Stimulated activated CD8-positive, alpha-beta memory T cell treated with anti-CD3 and anti-CD28 coated beads, Interleukin-7, amount 100 ng/mL, for 48 hours (primary cell): ENCODE measurements around the gene GPC1.
A peak's percentile ranks its signal among the peaks of the same experiment; 100 is the strongest.

ENCODE experiments used
- DNase-seq, 2 donors: peaks; one replicate each; pipeline ENCODE4 v3.0.0-alpha.2; 2020; ENCODE audit warnings: low read depth in 1 of 2; ENCODE audit errors: extremely low read depth in 1 of 2

The GPC1 gene

DNA sequence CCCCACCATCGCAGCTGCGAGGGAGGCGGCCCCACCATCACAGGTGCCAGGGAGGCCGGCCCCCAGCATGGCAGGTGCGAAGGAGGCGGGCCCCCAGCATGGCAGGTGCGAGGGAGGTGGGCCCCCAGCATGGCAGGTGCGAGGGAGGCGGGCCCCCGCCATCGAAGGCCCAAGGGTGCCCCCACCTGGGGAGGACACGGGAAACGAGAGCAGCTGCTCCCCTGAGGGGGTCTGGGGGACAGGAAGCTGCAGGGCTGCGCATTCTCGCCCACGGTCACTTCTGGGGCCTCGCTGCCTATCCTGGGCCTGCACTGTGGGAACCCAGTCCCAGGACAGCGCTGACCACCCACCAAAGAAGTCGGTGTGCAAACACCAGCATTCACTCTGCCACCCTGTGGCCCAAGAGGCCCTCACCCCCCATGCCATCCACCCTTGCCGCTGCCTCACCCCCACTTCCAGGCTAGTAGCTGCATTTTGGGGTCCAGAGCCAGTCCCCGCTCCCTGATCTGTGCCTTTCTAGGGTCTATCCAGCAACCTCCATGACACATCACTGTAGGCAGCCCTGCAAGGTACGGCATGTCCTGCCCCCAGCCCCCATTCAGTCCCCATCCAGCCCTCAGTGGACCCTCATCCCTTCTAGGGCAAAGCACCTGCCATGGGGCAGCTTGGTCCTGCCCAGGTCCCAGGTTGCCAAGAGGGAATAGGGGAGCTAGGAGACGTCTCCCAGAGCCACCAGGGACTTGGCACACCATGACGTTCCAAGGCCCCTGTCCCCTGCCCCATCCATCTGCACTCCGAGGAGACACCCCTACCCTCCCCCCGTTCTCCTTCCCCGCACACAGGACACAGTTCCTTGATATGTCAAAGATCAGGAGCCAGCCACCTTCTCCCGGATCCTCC lies 24.0 kb upstream of the GPC1 start:
- DNase-seq = no peak

DNA sequence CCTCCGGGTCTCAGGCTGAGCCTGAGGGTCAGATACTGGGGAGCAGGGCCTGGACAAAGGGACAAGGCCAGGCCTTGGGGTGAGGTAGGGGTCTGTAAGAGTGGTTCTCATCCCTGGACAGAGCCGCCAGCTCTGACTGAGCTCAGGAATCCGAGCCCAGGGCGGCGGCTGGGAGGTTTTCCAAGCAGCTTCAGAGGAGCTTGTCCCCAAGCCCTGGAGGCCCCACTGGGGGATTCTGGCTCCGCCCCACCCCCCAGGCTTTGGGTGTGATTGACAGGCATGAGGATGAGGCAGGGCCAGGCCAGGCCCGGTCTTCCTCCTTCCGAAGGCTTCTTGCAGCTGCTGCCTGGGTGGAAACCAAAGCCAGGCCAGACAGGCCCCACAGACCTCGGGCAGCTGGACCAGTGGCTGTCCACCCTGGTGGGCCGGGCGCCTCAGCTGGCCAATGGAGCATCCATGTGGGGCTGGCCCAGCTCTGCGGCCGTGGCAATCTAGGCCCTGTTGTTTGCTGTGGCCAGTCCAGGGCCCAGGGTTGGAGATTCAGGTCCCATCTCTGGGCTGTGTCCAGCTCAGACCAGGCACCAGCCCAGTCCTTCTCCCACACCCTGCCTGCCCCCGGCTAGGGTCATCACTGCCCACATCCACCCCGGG lies 23.1 kb upstream of the GPC1 start:
- DNase-seq = no peak

DNA sequence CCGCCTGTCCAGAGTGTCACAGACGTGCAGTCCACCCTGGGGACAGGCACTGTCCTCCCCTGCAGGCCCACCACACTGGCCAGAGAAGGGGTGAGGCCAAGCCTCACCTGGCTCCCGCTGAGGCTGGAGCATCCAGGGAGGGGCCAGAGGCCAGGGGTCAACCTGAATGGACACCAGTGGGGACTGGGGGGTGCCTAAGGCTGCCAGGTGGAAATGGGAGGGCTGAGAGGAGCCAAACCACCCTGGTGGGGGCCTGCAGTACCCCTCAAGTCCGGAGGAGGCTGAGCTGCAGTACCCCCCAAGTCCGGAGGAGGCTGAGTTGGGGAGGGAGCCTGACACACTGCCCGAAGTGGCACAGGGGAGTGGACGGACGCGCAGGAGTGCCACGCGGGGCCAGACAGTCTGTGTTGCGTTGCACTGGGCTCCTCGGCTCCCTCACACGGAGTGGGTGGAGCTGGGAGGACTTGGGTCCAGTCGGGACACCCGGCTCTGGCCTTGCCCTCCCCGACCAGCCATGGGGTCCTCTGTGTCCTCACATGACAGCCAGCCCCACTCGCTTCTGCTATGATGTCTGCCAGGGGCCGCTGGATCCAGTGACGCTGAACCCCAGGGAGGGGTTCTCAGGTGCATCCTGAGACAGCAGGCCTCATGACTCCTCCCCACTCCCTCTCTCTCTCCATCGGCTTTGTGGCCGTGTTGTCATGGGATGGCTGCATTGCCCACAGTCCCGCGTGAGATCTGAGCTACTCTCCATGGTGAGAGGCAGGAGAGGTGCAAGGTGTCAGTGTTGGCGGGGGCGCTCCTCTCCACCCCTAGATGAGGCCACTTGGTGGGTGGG lies 22.3 kb upstream of the GPC1 start:
- DNase-seq = no peak

DNA sequence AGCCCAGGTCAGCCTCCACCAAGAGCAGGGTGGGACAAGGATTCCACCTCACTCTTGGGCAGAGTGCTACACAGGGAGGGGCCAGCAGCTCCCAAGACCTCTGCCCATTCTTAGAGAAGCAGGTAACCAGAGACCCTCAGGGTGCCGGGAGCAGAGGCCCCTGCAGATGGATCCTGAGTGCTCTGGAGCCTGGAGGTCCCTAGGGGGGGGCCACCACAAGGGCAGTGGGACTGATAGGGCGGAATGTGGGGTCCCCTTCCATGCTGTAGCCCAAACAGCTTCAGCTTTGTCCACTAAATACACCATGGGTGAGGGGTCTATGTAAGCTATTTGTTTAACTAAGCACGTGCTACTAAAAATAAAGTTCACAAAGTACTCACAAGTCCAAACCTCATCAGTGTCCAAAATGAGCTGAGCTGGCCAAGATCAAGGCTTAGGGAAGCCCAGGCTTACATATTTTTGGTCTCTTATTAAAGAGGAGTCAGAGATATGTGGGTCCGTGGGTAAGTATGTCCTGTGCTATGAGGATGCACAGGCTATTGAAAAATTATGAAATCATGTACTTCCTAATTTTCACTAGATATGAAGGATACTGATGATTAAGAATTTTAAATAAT lies 21.5 kb upstream of the GPC1 start:
- no peak for DNase-seq

DNA sequence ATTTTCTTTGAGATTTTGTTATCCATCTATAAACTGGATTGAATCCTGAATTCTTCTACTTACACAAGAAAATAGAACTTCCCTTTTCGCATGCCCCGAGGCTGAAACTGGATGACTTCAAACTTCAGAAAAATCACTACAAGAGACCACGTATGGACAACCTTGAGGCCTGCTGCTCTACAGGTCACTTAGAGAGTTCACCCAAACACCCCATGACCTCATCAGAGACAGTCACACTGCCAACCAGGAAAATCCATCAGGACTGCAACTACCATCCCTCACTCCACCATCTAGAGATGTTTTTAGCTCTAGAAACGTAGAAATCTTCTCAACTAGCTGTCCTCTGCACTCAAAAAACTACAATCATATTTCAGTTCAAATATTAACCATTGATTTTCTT lies 18.6 kb upstream of the GPC1 start:
- DNase-seq = no peak

DNA sequence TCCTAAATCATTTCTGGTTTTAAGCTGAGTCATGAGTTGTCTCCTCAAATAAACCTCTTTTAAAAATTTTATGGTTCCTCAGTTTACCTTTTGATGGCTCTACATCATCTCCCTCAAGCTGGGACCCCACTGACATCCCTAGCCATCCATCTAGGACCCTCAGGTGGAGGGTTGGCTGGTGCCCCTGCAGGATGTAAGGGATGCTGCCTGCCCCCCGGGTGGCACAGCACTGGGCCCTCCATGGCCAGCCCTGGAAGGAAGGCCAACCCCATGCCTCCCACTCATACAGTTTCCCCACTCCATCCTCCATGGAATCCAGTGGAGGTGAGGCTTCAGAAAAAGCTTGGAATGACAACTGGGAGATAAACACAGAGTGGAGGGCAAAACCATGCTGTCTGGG lies 17.2 kb upstream of the GPC1 start:
- no peak for DNase-seq

DNA sequence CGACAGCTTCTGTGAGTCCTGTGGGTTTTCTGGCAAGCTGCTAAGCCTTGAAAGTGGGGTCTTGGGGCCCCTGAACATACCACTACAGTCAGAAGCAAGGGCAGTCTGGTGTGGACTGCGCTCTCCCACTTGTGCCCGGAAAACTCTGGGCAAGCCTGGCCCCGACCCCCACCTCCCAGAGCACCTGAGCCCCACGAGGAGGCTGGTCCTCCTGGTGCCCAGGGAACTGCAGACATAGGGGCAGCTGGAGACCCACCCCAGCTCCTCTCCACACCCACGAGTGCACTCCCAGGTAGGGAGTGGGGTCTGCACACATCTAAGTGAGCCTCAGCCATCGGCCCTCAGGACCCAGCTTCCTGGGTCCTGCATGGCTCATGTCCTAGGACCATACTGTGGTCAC lies 16.2 kb upstream of the GPC1 start:
- DNase-seq = no peak

DNA sequence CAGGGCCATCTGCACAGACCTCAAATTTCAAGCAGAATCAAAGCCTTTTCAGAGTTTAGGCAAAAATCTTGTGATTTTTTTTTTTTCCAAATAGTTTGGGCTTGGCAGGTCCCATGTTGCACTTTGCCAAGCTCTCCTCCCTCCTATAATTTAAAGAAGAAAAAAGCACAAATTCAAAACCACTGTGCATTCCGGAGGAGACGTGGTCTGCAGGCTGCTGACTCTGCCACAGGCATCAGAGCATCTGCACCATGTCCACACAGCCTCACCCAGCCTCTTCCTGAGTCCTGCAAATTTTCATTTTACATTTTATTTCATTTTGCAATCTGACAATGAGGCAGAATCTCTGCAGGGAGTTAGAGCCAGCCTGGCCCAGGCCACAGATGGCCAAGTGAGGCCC lies 15.7 kb upstream of the GPC1 start:
- DNase-seq = no peak

DNA sequence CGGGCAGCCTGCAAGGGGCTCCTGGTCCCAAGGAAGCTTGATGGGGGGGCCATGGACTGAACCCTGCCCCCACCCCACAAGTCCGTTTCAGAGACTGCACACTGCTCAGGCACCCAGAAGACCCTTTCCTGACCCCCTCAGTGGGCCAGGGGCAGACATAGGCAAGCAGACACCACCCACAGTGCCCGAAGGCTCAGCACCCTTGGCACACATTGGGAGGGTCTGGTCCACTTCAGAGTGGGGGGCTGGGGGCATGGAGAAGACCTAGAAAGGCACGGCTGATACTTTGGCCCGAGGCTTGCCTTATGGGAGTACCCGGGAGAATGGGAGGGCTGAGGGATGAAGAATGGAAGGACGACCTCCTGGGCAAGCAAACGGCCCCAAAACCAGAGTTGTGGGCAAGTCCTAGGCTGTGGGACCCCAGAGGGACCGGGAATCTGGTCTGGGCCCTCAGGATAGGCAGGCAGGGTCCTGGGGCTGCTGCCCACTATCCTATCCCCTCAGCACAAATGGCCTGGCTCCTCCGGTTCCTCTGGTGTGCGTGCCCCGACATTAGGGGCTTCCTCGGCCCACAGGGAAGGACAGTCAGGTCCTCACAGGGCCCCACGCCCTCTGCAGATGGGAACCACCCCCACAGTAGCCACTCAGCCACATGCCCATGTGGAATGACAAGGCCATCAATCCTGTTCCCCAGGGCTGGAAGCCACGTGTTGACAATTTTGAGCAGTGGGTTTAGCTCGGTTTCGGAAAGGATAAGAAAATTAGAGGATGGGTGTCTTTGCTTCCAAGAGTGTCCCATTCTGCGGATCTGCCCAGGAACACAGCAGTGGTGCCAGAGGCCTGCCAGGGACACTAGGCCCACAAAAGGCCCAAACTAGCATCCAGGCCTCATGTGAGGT lies 15.0 kb upstream of the GPC1 start:
- DNase-seq = no peak

DNA sequence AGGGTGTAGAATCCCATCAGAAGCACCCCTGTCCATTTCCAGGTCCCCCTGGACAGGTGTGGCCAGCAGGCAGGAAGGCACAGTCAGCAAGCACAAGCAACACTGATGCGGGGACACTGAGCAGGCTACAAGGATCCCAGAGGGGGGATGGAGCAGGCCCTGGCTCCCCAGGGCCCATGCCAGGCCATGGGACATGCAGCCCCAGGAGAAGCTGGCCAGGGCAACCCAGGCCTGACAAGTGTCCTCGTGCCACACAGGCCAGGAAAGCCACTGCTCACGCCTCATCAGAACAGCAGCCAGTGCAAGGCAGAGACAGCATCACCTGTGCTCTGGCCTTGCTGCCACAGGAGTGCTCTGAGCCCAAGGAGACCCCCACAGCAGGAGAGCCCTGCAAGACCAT lies 14.1 kb upstream of the GPC1 start:
- no peak for DNase-seq

DNA sequence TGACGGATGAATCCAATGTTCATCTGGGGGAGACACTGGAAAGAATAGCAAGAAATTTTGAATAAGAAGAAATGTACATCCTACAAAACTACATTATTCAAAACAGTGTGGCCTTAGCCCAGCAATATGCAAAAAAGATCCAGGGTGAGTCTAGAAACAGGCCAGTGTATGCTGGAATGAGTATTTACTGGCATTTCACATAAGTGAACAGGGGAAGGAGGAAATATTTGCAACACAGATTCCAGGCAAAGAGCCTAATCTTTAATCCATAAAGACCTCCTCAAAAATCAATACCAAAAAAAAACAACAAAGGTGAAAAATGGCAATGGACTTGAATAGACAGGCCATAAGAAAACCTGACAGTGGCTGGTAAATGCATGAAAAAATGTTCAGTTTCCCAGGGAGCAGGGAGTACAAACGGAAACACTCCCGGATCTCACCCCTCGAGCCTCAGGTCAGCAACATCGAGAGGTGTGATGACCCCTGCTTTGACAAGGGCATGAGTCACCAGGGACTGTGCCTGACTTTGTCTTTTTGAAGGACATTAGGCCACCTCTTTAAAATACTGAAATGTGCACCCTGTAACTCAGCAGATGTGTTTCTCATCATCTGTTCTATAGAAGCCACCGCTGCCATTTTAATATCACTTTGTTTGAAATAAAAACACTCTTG lies 12.7 kb upstream of the GPC1 start:
- no peak for DNase-seq

DNA sequence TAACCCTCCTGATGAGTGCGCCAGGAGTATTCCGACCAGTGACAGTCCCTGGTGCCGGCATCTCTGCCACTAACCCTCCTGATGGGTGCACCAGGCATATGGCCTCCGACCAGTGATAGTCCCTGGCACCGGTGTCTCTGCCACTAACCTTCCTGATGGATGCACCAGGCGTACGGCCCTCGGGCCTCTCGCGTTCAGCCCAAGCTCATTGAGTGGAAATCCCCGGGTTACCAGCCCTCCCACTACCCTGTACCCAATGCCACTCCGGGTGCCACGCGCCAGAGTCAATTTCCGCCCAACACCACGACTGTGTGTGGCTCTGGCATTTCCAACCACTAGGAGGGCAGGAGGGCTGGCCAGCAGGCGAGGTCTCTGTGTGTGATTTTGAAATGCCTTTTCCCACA lies 11.7 kb upstream of the GPC1 start:
- no peak for DNase-seq

DNA sequence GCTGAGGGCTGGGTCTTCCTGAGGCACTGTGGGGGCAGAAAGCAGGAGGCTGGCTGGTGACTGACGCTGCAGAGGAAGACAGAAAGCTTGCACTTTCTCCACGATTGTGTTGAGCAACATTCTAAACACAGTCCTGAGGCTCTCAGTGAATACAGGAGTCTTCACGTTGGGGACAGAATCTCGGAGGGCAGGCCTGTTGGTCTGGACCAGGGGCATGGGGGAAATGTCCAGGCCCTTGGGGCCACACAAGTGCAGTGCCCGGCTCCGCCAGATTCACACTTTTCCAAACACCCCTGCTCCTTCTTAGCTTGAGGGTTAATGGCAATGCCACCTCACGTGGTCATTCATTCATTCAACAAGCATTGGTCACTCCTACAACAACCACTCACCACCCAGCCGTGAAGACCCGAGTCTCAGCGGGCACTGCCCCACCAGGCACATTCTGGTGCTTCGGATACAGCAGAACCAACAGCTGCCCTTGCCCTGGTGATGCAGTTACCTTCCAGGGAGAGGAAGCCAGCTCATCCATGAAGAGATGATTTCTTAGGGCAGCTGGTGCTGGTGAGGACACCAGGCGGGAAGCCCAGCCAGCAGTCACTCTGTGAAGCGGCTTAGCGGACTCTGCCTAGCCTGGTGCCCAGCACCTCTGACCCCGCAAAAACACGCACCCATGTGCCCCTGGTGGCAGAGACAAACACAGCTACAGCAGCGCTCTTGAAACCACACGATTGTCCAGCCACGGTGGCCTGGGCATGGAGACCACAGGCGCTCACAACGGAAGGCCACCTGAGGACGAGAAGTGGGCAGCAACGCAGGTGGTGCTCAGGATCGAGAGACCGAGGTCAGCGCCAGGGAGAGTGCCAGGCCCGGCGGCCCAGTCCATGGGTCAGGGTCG lies 10.9 kb upstream of the GPC1 start:
- no peak for DNase-seq

DNA sequence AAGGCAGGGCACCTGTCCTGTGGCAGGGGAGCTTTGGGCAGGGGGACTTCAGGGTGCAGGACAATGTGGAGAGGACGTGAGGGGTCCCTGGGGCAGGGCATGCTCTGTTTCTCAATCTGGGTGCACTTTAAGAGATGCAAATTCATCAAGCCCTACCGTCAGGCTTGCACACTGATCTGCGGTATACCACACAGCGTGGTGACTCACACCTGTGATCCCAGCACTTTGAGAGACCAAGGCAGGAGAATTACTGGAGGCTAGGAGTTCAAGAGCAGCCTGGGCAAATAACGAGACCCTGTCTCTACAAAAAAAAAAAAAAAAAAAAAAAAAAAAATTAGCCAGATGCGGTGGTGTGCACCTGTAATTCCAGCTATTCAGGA lies 10.2 kb upstream of the GPC1 start:
- DNase-seq = no peak

DNA sequence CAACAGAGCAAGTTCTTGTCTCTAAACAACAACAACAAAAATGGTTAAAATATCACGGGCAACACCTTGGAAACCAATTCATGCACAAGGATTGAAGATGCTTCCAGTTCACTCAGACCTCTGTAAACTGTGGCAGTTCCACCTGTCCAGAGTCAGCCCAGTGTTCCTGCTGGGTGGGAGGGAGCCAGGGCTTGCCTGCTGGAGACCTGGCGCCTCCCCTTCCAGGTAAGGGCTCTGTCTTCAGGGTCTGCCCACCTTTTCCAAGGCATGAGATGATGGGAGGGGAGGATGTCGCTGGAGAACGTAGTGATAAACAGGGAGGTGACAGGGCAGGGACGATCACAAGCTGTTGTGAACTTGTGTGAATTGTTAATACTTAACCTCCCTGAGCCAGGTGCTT lies 9.8 kb upstream of the GPC1 start:
- no peak for DNase-seq

DNA sequence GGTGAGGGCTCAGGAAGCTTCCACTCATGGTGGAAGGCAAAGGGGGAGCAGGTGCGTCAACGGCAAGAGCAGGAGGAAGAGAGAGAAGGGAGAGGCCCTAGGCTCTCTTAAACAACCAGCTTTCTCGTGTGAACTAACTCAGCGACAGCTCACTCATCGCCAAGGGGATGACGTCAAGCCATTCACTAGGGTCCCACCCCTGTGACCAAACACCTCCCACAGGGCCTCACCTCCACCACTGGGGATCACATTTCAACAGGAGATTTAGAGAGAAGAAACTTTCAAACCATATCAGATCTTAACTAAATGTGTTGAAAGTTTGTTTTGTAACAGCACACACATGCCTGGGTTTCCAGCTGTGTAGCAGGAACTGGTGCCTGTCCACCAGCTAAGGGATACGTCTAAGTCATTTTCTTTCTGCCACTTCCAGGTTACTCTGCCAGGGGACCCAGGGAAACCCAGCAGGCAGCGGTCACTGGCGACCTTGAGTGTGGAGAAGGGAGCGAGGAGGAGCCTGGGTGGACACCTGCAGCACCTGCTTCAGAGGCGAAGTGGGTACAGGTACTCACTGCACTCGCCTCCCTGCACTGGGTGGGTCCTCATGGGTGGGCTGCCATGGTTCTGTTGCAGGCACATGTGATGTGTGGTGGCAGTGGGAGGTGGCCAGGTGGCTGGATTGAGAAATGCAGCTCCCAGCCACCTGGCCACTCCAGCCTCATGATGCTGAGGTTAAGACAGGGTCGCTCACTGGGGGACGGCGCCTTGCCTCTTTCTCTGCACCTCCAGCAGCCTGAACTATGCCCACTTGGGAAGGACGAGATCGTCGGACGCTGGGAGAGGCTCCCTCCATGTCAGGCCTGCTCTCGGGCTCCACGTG lies 8.4 kb upstream of the GPC1 start:
- DNase-seq = peak in 1 of 2 donors; percentile 25

DNA sequence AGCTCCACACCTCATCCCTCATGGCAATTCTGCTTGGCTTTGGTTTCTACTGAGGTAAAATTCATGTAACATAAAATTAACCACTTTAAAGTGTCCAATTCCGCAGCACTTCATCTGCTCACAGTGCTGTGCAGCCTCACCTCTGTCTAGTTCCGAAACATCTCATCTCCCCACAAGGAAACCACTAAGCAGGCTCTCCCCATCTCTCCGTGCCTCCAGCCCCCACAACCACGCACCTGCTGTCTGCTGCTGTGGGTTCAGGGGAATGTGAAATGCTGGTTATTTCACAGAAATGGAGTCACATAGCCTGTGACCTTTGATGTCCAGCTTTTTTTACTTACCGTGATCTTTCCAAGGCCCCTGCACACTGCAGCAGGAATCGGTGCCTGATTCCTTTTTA lies 7.7 kb upstream of the GPC1 start:
- no peak for DNase-seq

DNA sequence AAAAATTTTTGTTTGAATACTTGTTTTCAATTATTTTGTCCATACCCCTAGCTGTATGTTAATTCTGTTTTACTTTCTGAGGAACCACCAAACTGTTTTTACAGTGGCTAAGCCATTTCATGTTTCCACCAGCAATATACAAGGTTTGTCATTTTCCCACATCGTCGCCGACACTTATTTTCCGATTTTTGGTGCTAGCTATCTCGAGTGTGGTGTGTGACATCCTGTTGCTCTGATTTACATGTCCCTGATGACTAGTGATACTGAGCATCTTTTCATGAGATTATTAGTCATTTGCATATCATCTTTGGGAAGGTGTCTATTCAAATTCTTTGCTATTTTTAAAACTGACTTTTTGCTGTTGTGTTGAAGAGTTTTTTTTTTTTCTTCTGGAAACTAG lies 7.2 kb upstream of the GPC1 start:
- no peak for DNase-seq
